Large intestine (tissue), 3 donors: ENCODE measurements around the gene POM121C. TPM values are rescaled to one million over a fixed set of nuclear protein-coding genes. Genes with fewer than 3 reads are reported as not detected.
"Not testable (repeated sequence)": the region's sequence is repeated elsewhere in the genome, so short reads cannot be mapped to it uniquely, and the experiment has no call there.

Experiments used
- DNase-seq, 2 donors: peaks; one replicate each; pipeline versions ENCODE4 v3.0.0 to v3.0.0-alpha.2; 2013
- H3K27ac ChIP-seq: one replicate; pipeline ENCODE4 v1.5.1; 2013; ENCODE audit warnings: low read length
- H3K27me3 ChIP-seq: 2 replicates; pipeline ENCODE4 v1.6.1; 2013; ENCODE audit warnings: low read length; ENCODE audit not compliant: control insufficient read depth, insufficient read depth
- H3K36me3 ChIP-seq: 2 replicates; pipeline ENCODE4 v1.6.1; 2013; ENCODE audit warnings: low read length; ENCODE audit not compliant: control insufficient read depth, insufficient read depth
- H3K4me1 ChIP-seq: one replicate; pipeline ENCODE4 v1.6.1; 2013; ENCODE audit warnings: low read length; ENCODE audit not compliant: control insufficient read depth, insufficient read depth
- H3K4me3 ChIP-seq: one replicate; pipeline ENCODE4 v1.5.1; 2013; ENCODE audit warnings: low read length
- H3K9me3 ChIP-seq: one replicate; pipeline ENCODE4 v1.6.1; 2013; ENCODE audit warnings: mild to moderate bottlenecking, low read depth, low read length, moderate library complexity; ENCODE audit not compliant: control insufficient read depth
- WGBS: methylation state at CpG from one replicate; pipeline ENCODE4 v1.1.5; 2013; ENCODE audit warnings: low lambda C conversion rate; ENCODE audit not compliant: insufficient coverage; 5-methylcytosine and 5-hydroxymethylcytosine counted together
- polyA plus RNA-seq: library from polyadenylated mRNA; unstranded; fragments of 120-200 nt; gene quantifications from one replicate; pipeline ENCODE4 v1.2.1, GENCODE V29; 2013

POM121C gene
- polyA plus RNA-seq, 1 donor: 38.2 TPM

- not testable (repeated sequence) for H3K27ac ChIP-seq, H3K4me3 ChIP-seq, H3K27me3 ChIP-seq, DNase-seq, H3K4me1 ChIP-seq, H3K9me3 ChIP-seq, H3K36me3 ChIP-seq
- WGBS: no CpG with 5 or more reads among the region's 6 CpGs
Observed at GRCh38 chr7:75492020-75492419, 5.9 kb upstream of the POM121C start, which contains the start of gene SPDYE5. SPDYE5 (plus strand) TSS chr7:75492320; CDS start chr7:75494048, 1,728 bp downstream.

- not testable (repeated sequence) for H3K36me3 ChIP-seq, H3K4me1 ChIP-seq, H3K27me3 ChIP-seq, H3K9me3 ChIP-seq
- Histone ChIP-seq H3K4me3 (peak overlapping the region; percentile 64), H3K27ac (peak overlapping the region; percentile 81)
- DNase-seq: peak; percentile 0 to 22
- no CpG with 5 or more reads among the region's 32 CpGs for WGBS
Observed at GRCh38 chr7:75485355-75485978, 632 bp downstream of the POM121C start.

- H3K4me3 ChIP-seq, H3K36me3 ChIP-seq, H3K27ac ChIP-seq, H3K9me3 ChIP-seq, H3K4me1 ChIP-seq, DNase-seq, H3K27me3 ChIP-seq: not testable (repeated sequence)
Observed at GRCh38 chr7:75480313-75480712, 5.8 kb downstream of the POM121C start.

GRCh38 chr7:75477457-75477856 lies 8.6 kb downstream of the POM121C start:
- not testable (repeated sequence) for DNase-seq, H3K36me3 ChIP-seq, H3K27me3 ChIP-seq, H3K9me3 ChIP-seq, H3K4me3 ChIP-seq, H3K4me1 ChIP-seq, H3K27ac ChIP-seq

- not testable (repeated sequence) for H3K27ac ChIP-seq, H3K9me3 ChIP-seq, H3K27me3 ChIP-seq, DNase-seq, H3K4me1 ChIP-seq, H3K4me3 ChIP-seq
- peaks cover 15% of the 10 kb centered on the region for H3K36me3 ChIP-seq
- WGBS: no CpG with 5 or more reads among the region's 4 CpGs
Observed at GRCh38 chr7:75470166-75470565, 15.9 kb downstream of the POM121C start.

GRCh38 chr7:75460541-75460940 lies 25.6 kb downstream of the POM121C start:
- H3K9me3 ChIP-seq, H3K4me1 ChIP-seq, H3K4me3 ChIP-seq, H3K27ac ChIP-seq, H3K36me3 ChIP-seq, H3K27me3 ChIP-seq, DNase-seq: not testable (repeated sequence)
- WGBS: no CpG with 5 or more reads among the region's 5 CpGs

- H3K27me3 ChIP-seq, H3K4me3 ChIP-seq, H3K9me3 ChIP-seq, DNase-seq, H3K36me3 ChIP-seq, H3K4me1 ChIP-seq, H3K27ac ChIP-seq: not testable (repeated sequence)
- no CpG with 5 or more reads among the region's 5 CpGs for WGBS
Observed at GRCh38 chr7:75458034-75458433, 28.1 kb downstream of the POM121C start.

- WGBS: no CpG with 5 or more reads among the region's 10 CpGs
- DNase-seq, H3K4me3 ChIP-seq, H3K27ac ChIP-seq, H3K4me1 ChIP-seq, H3K27me3 ChIP-seq, H3K9me3 ChIP-seq, H3K36me3 ChIP-seq: not testable (repeated sequence)
Observed at GRCh38 chr7:75456403-75456802, 29.7 kb downstream of the POM121C start.

GRCh38 chr7:75452494-75452955 lies 33.6 kb downstream of the POM121C start:
- H3K36me3 ChIP-seq, H3K4me3 ChIP-seq, H3K27me3 ChIP-seq, H3K9me3 ChIP-seq, H3K4me1 ChIP-seq, H3K27ac ChIP-seq: not testable (repeated sequence)
- DNase-seq: peak in 1 of 2 donors; percentile 8
- WGBS: no CpG with 5 or more reads among the region's 4 CpGs

GRCh38 chr7:75449946-75450345 lies 36.2 kb downstream of the POM121C start:
- H3K27ac ChIP-seq, H3K4me3 ChIP-seq, H3K27me3 ChIP-seq, H3K36me3 ChIP-seq, H3K9me3 ChIP-seq, DNase-seq, H3K4me1 ChIP-seq: not testable (repeated sequence)
- WGBS: no CpG with 5 or more reads among the region's 5 CpGs

GRCh38 chr7:75442465-75443111 lies 43.5 kb downstream of the POM121C start:
- Histone ChIP-seq H3K36me3 (peaks cover 16% of the 10 kb centered on the region), H3K27ac (peak overlapping the region; percentile 65), H3K4me3 (peak overlapping the region; percentile 56)
- not testable (repeated sequence) for H3K4me1 ChIP-seq, H3K27me3 ChIP-seq, H3K9me3 ChIP-seq
- no CpG with 5 or more reads among the region's 76 CpGs for WGBS
- peak in 1 of 2 donors; percentile 27 for DNase-seq
